Vagina (tissue), 2 donors: ENCODE data around the gene SRRD.

Source experiments
- POLR2A ChIP-seq, 2 donors: fragments of 450-650 bp; IDR thresholded peaks; one replicate each; pipeline ENCODE4 v1.6.1; 2017; ENCODE audit warnings: antibody characterized with exemption in 2 of 2, mild to moderate bottlenecking in 2 of 2, moderate library complexity in 2 of 2
- POLR2AphosphoS5 ChIP-seq, 2 donors: sonication (generic); formaldehyde crosslinking; IDR thresholded peaks; one replicate each; pipeline ENCODE4 v1.9.0; 2017; ENCODE audit warnings: antibody characterized with exemption in 2 of 2, mild to moderate bottlenecking in 2 of 2, low read depth in 1 of 2; ENCODE audit not compliant: insufficient read depth in 1 of 2
- TF ChIP-seq, protein P1 (sequence below), 3 experiments: fragments of 450-650 bp in 2 of 3; fragments of 200-600 bp in 1 of 3; sonication (generic) in 1 of 3; IDR thresholded peaks; one replicate each; pipeline ENCODE4 v1.5.1; 2017 to 2019; ENCODE audit warnings: antibody characterized with exemption in 3 of 3, mild to moderate bottlenecking in 2 of 3, moderate library complexity in 2 of 3

DNA sequence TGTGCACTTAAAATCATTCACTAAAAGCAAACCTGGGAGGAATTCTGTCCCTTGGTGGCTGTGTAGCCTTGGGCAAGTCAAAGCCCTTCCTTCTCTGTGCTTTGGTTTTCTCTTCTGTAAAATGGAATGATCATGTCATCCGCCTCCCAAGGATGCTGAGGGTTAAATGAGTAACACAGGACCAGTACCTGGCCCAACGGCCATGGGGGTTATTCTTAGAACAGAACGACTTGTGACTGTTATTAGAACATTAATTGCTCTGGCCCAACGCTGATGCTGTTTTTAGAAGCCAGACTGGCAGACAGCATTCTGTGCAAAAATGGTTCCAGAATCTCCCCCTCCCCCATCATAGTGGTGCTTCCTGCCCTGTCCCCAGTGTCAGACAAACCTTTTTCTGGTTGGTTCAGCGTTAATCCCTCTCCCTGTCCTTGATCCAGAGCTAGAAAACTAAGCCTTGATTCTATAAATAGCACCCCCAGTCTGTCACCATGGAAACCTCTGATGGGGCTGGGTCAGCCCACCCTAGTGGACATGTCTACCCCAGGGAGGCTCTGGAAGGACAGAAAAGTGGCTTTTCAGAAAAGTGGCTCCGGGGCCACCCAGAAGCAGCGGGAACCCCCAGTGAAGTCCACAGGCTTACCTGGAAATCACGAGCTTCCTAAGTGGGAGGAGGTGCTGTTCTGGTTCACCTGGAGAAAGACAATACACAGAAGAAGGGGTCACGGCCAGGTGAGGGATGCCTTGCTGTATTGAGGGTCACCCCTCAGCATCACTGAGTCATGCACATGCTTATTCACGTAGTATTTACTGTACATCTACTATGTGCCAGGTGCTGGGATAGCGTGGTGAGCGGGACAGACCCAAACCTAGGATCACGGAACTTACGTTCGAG lies 44.1 kb downstream of the SRRD start:
- TF ChIP-seq, protein P1, sequence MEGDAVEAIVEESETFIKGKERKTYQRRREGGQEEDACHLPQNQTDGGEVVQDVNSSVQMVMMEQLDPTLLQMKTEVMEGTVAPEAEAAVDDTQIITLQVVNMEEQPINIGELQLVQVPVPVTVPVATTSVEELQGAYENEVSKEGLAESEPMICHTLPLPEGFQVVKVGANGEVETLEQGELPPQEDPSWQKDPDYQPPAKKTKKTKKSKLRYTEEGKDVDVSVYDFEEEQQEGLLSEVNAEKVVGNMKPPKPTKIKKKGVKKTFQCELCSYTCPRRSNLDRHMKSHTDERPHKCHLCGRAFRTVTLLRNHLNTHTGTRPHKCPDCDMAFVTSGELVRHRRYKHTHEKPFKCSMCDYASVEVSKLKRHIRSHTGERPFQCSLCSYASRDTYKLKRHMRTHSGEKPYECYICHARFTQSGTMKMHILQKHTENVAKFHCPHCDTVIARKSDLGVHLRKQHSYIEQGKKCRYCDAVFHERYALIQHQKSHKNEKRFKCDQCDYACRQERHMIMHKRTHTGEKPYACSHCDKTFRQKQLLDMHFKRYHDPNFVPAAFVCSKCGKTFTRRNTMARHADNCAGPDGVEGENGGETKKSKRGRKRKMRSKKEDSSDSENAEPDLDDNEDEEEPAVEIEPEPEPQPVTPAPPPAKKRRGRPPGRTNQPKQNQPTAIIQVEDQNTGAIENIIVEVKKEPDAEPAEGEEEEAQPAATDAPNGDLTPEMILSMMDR (IDR thresholded peaks at IDR 0.05), result no peak
- TF ChIP-seq POLR2AphosphoS5 (IDR thresholded peaks at IDR 0.05; ENCODE audit: insufficient read depth in 1 of 2, low read depth in 1 of 2) (no peak), POLR2A (IDR thresholded peaks at IDR 0.05) (no peak)
